ENCODE results near the gene C4BPA. TPM values are rescaled to one million over a fixed set of nuclear protein-coding genes. Genes with fewer than 3 reads are reported as not detected.
A peak's percentile ranks its signal among the peaks of the same experiment; 100 is the strongest.

C4BPA gene
- total RNA-seq, 2 donors from 2014 or later: 1.9 to 2.3 TPM

GRCh38 chr1:207115269-207115668 is 11.2 kb downstream of the C4BPA start:
- H3K36me3 ChIP-seq: no peaks in the 10 kb centered on the region
- no peak for DNase-seq
- no peak for TF ChIP-seq CTCF (IDR thresholded peaks at IDR 0.05)
- no peak overlapping the region for H3K27ac ChIP-seq
- no peaks in the 10 kb centered on the region for H3K27me3 ChIP-seq
- no peak overlapping the region for H3K9ac ChIP-seq (ENCODE audit: low read depth in 2 of 2, low read length in 2 of 2)
- intact Hi-C loops (cut with DNase I): no loop called here
- no peak overlapping the region for H3K4me3 ChIP-seq
- H3K9me3 ChIP-seq: no peaks in the 10 kb centered on the region
- no peaks in the 10 kb centered on the region for H3K4me1 ChIP-seq

GRCh38 chr1:207124389-207124788 is 20.4 kb downstream of the C4BPA start:
- intact Hi-C loops (cut with DNase I): no loop called here
- DNase-seq: no peak
- no peak for TF ChIP-seq CTCF (IDR thresholded peaks at IDR 0.05)
- Histone ChIP-seq H3K4me3 (no peak overlapping the region), H3K27me3 (no peaks in the 10 kb centered on the region), H3K4me1 (no peaks in the 10 kb centered on the region), H3K9me3 (no peaks in the 10 kb centered on the region), H3K9ac (ENCODE audit: low read depth in 2 of 2, low read length in 2 of 2) (no peak overlapping the region), H3K36me3 (no peaks in the 10 kb centered on the region), H3K27ac (peak overlapping the region; percentile 2)

- Histone ChIP-seq H3K4me1 (no peaks in the 10 kb centered on the region), H3K27me3 (no peaks in the 10 kb centered on the region), H3K36me3 (no peaks in the 10 kb centered on the region), H3K9ac (ENCODE audit: low read depth in 2 of 2, low read length in 2 of 2) (no peak overlapping the region), H3K4me3 (no peak overlapping the region), H3K27ac (no peak overlapping the region), H3K9me3 (no peaks in the 10 kb centered on the region)
- intact Hi-C loops (cut with DNase I): no loop called here
- no peak for TF ChIP-seq CTCF (IDR thresholded peaks at IDR 0.05)
- no peak for DNase-seq
Measured at GRCh38 chr1:207128336-207128921, 24.4 kb downstream of the C4BPA start.

- H3K27ac ChIP-seq: no peak overlapping the region
- no peaks in the 10 kb centered on the region for H3K9me3 ChIP-seq
- no peaks in the 10 kb centered on the region for H3K4me1 ChIP-seq
- no peak for TF ChIP-seq CTCF (IDR thresholded peaks at IDR 0.05)
- no peaks in the 10 kb centered on the region for H3K36me3 ChIP-seq
- intact Hi-C loops (cut with DNase I): no loop called here
- DNase-seq: no peak
- no peak overlapping the region for H3K4me3 ChIP-seq
- H3K9ac ChIP-seq (ENCODE audit: low read depth in 2 of 2, low read length in 2 of 2): no peak overlapping the region
- H3K27me3 ChIP-seq: no peaks in the 10 kb centered on the region
Measured at GRCh38 chr1:207129053-207129452, 25.0 kb downstream of the C4BPA start.

- Histone ChIP-seq H3K27me3 (no peaks in the 10 kb centered on the region), H3K9ac (ENCODE audit: low read depth in 2 of 2, low read length in 2 of 2) (no peak overlapping the region), H3K27ac (no peak overlapping the region), H3K9me3 (no peaks in the 10 kb centered on the region), H3K4me1 (no peaks in the 10 kb centered on the region), H3K36me3 (no peaks in the 10 kb centered on the region), H3K4me3 (no peak overlapping the region)
- intact Hi-C loops (cut with DNase I): no loop called here
- TF ChIP-seq CTCF (IDR thresholded peaks at IDR 0.05): no peak
- no peak for DNase-seq
Measured at GRCh38 chr1:207130252-207131036, 26.4 kb downstream of the C4BPA start.

Measured in colonic mucosa (tissue), 4 donors.